HEK293 (cell line): ENCODE results near the gene STK11.

ENCODE experiments used
- CTCF ChIP-seq: fragments of 450-650 bp; formaldehyde crosslinking; IDR thresholded peaks from 2 replicates; pipeline ENCODE4 v1.5.1; 2016; ENCODE audit warnings: missing biosample characterization, missing genetic modification characterization
- ZNF175 ChIP-seq: fragments of 450-650 bp; formaldehyde crosslinking; IDR thresholded peaks from 2 replicates; pipeline ENCODE4 v1.5.1; 2016; ENCODE audit warnings: missing biosample characterization, missing genetic modification characterization
- ZNF362 ChIP-seq: fragments of 450-650 bp; formaldehyde crosslinking; IDR thresholded peaks from 2 replicates; pipeline ENCODE4 v1.5.1; 2016; ENCODE audit warnings: missing biosample characterization, missing genetic modification characterization
- TF ChIP-seq, protein P1 (sequence below): sonication (generic); formaldehyde crosslinking; IDR thresholded peaks from 2 replicates; pipeline ENCODE4 v1.8.1; 2022; ENCODE audit warnings: mild to moderate bottlenecking, moderate library complexity, missing genetic modification reagents

GRCh38 chr19:1228161-1228957 lies 22.8 kb downstream of the STK11 start:
- TF ChIP-seq CTCF (tag by site-specific recombination) = no peak
- TF ChIP-seq, protein P1, sequence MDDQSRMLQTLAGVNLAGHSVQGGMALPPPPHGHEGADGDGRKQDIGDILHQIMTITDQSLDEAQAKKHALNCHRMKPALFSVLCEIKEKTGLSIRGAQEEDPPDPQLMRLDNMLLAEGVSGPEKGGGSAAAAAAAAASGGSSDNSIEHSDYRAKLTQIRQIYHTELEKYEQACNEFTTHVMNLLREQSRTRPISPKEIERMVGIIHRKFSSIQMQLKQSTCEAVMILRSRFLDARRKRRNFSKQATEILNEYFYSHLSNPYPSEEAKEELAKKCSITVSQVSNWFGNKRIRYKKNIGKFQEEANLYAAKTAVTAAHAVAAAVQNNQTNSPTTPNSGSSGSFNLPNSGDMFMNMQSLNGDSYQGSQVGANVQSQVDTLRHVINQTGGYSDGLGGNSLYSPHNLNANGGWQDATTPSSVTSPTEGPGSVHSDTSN (CRISPR knock-in tag) = no peak
- TF ChIP-seq ZNF175 = no peak
- no peak for TF ChIP-seq ZNF362 (tag by site-specific recombination)
